Keratinocyte (primary cell): ENCODE results near the gene LIPN. TPM values are rescaled to one million over a fixed set of nuclear protein-coding genes. Genes with fewer than 3 reads are reported as not detected.

ENCODE experiments used
- DNase-seq: peaks from one replicate; pipeline ENCODE4 v3.0.0-alpha.2; 2011; ENCODE audit warnings: low read depth, missing footprints, low spot score
- FAIRE-seq: peaks from 2 replicates; lab custom pipeline; 2011; peaks lifted over from hg19 to GRCh38; lab: Jason Lieb, UNC
- H2AFZ ChIP-seq: 2 replicates; pipeline ENCODE4 v1.6.0; 2012; ENCODE audit warnings: low read length, control low read depth, inconsistent platforms; ENCODE audit not compliant: control insufficient read depth
- H3K27ac ChIP-seq: 2 replicates; pipeline ENCODE4 v1.5.1; 2011; ENCODE audit warnings: low read length; ENCODE audit not compliant: control insufficient read depth, insufficient read depth
- H3K27me3 ChIP-seq: 3 replicates; pipeline ENCODE4 v1.6.0; 2011; ENCODE audit warnings: low read length; ENCODE audit not compliant: control insufficient read depth, insufficient read depth; ENCODE audit errors: extremely low read depth
- H3K36me3 ChIP-seq, 2 experiments: 2 replicates in 1 of 2; 3 replicates in 1 of 2; pipeline ENCODE4 v1.5.1; 2011; ENCODE audit warnings: low read length in 2 of 2, mild to moderate bottlenecking in 1 of 2; ENCODE audit not compliant: control insufficient read depth in 2 of 2, insufficient read depth in 2 of 2; ENCODE audit errors: extremely low read depth in 1 of 2
- H3K4me1 ChIP-seq: 3 replicates; pipeline ENCODE4 v1.5.1; 2011; ENCODE audit warnings: low read length; ENCODE audit not compliant: control insufficient read depth, insufficient read depth; ENCODE audit errors: extremely low read depth
- H3K4me2 ChIP-seq: 3 replicates; pipeline ENCODE4 v1.6.0; 2011; ENCODE audit warnings: low read depth, low read length; ENCODE audit not compliant: control insufficient read depth, insufficient read depth; ENCODE audit errors: extremely low read depth
- H3K4me3 ChIP-seq, 3 experiments: fragments of 200-600 bp in 1 of 3; sonication (generic) in 1 of 3; 2 replicates in 2 of 3; 3 replicates in 1 of 3; pipeline ENCODE4 v1.5.1; 2011 to 2016; ENCODE audit warnings: low read length in 3 of 3, mild to moderate bottlenecking in 3 of 3, control low read depth in 2 of 3, inconsistent platforms in 1 of 3, low read depth in 1 of 3, mixed read lengths in 1 of 3, mixed run types in 1 of 3, moderate library complexity in 1 of 3; ENCODE audit not compliant: control insufficient read depth in 2 of 3, insufficient read depth in 2 of 3; ENCODE audit errors: extremely low read depth in 1 of 3
- H3K79me2 ChIP-seq: 2 replicates; pipeline ENCODE4 v1.6.0; 2012; ENCODE audit warnings: low read length; ENCODE audit not compliant: control insufficient read depth, insufficient read depth
- H3K9ac ChIP-seq: 3 replicates; pipeline ENCODE4 v1.6.0; 2011; ENCODE audit warnings: low read length; ENCODE audit not compliant: control insufficient read depth, insufficient read depth; ENCODE audit errors: extremely low read depth
- H3K9me1 ChIP-seq: 3 replicates; pipeline ENCODE4 v1.6.0; 2011; ENCODE audit warnings: low read length; ENCODE audit not compliant: control insufficient read depth, insufficient read depth; ENCODE audit errors: extremely low read depth
- H3K9me3 ChIP-seq: 2 replicates; pipeline ENCODE4 v1.5.1; 2012; ENCODE audit warnings: low read depth, low read length; ENCODE audit not compliant: control insufficient read depth
- H4K20me1 ChIP-seq: 3 replicates; pipeline ENCODE4 v1.6.0; 2011; ENCODE audit warnings: low read length; ENCODE audit not compliant: control insufficient read depth, insufficient read depth; ENCODE audit errors: extremely low read depth
- EZH2 ChIP-seq: IDR thresholded peaks from one replicate; pipeline ENCODE4 v1.6.1; 2012; ENCODE audit warnings: inconsistent platforms, mild to moderate bottlenecking, low read length, moderate library complexity
- dilution Hi-C: fragments of 300-500 bp; cut with MboI; formaldehyde crosslinking; loops from one replicate; pipeline ENCODE4 v1.7.0; 2020; ENCODE audit warnings: low sequenced_read_pairs; ENCODE audit not compliant: extremely low pct_ligation_motif_present
- polyA plus RNA-seq, 5 experiments: library from polyadenylated mRNA; depleted of rRNA in 3 of 5; stranded (reverse) in 3 of 5; stranded (forward) in 1 of 5; unstranded in 1 of 5; fragments of >200 nt; gene quantifications; 1 replicate in 1 of 5; 2 replicates in 3 of 5; 3 replicates in 1 of 5; pipeline versions ENCODE4 v1.2.1 to v1.2.3, GENCODE V29; 2011 to 2012; ENCODE audit warnings: missing spikeins in 2 of 5, low read depth in 1 of 5, low replicate concordance in 1 of 5
- TF ChIP-seq, protein P1 (sequence below), 3 experiments: IDR thresholded peaks in 1 of 3; conservative IDR thresholded peaks in 1 of 3; optimal IDR thresholded peaks in 1 of 3; 2 replicates in 2 of 3; 3 replicates in 1 of 3; pipeline versions ENCODE3 to v1.5.1; 2011; ENCODE audit warnings: low read length in 3 of 3, mild to moderate bottlenecking in 3 of 3, moderate library complexity in 2 of 3, control low read depth in 1 of 3, inconsistent platforms in 1 of 3; ENCODE audit not compliant: insufficient read depth in 2 of 3; ENCODE audit errors: extremely low read depth in 1 of 3

Gene LIPN
- polyA plus RNA-seq, 1 donor (not counting 4 experiments of a cell fraction or from before 2014, with no cell fraction given) = 0.20 TPM

DNA sequence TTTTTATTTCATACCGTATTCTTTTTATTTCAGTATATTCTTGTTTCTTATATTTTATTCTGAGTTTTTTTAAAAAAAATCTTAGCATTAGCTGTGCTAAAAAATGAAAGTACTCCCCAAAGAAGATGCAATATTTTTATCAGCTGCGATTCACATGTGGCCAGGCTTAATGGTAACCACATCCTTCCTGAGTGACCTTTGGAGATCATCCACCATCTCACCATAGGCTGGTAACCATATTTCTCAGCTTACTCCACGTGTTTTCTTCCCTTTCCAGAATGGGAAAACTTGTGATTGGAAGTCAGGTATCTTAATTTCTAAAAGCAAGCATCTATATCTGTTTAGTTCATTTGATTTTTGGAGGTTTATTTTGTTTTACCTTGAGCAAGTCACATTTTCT, 23.9 kb downstream of the LIPN start:
- Histone ChIP-seq H3K9ac (no peak overlapping the region), H3K4me1 (no peaks in the 10 kb centered on the region), H3K4me3 (no peak overlapping the region), H4K20me1 (no peaks in the 10 kb centered on the region), H3K4me2 (no peak overlapping the region), H3K36me3 (no peaks in the 10 kb centered on the region), H3K9me3 (no peaks in the 10 kb centered on the region), H3K27ac (no peak overlapping the region), H3K27me3 (no peaks in the 10 kb centered on the region), H3K79me2 (no peaks in the 10 kb centered on the region), H3K9me1 (no peaks in the 10 kb centered on the region), H2AFZ (no peak overlapping the region)
- dilution Hi-C loops = no loop called here
- DNase-seq = no peak
- FAIRE-seq = no peak
- no peak for TF ChIP-seq EZH2
- TF ChIP-seq, protein P1, sequence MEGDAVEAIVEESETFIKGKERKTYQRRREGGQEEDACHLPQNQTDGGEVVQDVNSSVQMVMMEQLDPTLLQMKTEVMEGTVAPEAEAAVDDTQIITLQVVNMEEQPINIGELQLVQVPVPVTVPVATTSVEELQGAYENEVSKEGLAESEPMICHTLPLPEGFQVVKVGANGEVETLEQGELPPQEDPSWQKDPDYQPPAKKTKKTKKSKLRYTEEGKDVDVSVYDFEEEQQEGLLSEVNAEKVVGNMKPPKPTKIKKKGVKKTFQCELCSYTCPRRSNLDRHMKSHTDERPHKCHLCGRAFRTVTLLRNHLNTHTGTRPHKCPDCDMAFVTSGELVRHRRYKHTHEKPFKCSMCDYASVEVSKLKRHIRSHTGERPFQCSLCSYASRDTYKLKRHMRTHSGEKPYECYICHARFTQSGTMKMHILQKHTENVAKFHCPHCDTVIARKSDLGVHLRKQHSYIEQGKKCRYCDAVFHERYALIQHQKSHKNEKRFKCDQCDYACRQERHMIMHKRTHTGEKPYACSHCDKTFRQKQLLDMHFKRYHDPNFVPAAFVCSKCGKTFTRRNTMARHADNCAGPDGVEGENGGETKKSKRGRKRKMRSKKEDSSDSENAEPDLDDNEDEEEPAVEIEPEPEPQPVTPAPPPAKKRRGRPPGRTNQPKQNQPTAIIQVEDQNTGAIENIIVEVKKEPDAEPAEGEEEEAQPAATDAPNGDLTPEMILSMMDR (optimal IDR thresholded peaks at IDR 0.05 in 1 of 3, IDR thresholded peaks at IDR 0.05 in 1 of 3, conservative IDR thresholded peaks at IDR 0.05 in 1 of 3; ENCODE audit: extremely low read depth in 1 of 3, insufficient read depth in 2 of 3, low read length in 3 of 3) = no peak

DNA sequence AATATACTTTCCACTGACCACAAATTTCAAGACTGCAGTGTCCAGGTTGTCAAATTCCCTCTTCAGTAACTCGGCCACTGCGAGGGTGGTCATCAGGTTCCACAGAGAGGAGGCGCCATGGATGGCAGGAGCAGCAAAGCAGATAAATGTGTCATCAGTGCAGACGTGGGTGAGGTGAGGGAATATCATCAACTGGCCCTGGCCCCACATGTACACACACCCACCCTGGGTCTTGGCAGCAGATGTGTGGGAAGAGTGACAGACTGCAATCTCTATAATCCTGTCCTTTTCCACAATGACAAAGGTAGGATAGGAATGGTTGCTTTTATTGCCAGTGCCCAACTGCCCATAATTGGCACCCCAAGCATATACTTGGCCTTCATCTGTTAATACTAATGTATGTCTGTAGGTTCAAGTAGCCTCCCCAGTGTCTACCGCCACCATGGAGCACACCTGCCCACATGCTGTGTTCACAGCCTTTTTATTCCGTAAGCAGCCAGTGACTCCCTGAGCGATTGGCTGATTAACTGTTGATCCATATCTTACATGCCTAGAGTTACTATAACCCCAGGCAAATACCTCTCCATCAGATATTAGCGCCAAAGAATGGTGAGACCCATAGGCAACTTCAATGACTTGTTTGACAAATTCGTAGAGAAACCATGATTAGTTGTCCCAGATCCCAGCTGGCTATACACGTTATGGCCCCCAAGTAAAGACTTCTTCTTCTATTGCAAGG, 26.4 kb downstream of the LIPN start:
- TF ChIP-seq, protein P1 (optimal IDR thresholded peaks at IDR 0.05 in 1 of 3, IDR thresholded peaks at IDR 0.05 in 1 of 3, conservative IDR thresholded peaks at IDR 0.05 in 1 of 3; ENCODE audit: extremely low read depth in 1 of 3, insufficient read depth in 2 of 3, low read length in 3 of 3) = no peak
- no peak for TF ChIP-seq EZH2
- no peaks in the 10 kb centered on the region for H3K4me1 ChIP-seq
- no peaks in the 10 kb centered on the region for H3K79me2 ChIP-seq
- no peak overlapping the region for H2AFZ ChIP-seq
- no peaks in the 10 kb centered on the region for H3K9me3 ChIP-seq
- H3K9me1 ChIP-seq = no peaks in the 10 kb centered on the region
- H3K4me2 ChIP-seq = no peak overlapping the region
- H3K27me3 ChIP-seq = no peaks in the 10 kb centered on the region
- H3K9ac ChIP-seq = no peak overlapping the region
- H3K27ac ChIP-seq = no peak overlapping the region
- no peaks in the 10 kb centered on the region for H3K36me3 ChIP-seq
- no peaks in the 10 kb centered on the region for H4K20me1 ChIP-seq
- dilution Hi-C loops = no loop called here
- FAIRE-seq (no peak), DNase-seq (no peak)
- no peak overlapping the region for H3K4me3 ChIP-seq
